Ovary (tissue), 3 donors: Measurements from ENCODE around the gene ARGLU1.

Experiments
- EP300 ChIP-seq: sonication (generic); formaldehyde crosslinking; IDR thresholded peaks from one replicate; pipeline ENCODE4 v1.6.1; 2017; ENCODE audit warnings: antibody characterized with exemption
- TF ChIP-seq, protein P1 (sequence below), 3 donors: fragments of 450-650 bp in 2 of 3; fragments of 200-600 bp in 1 of 3; IDR thresholded peaks; one replicate each; pipeline versions ENCODE4 v1.5.1 to v1.8.0; 2016 to 2022; ENCODE audit warnings: antibody characterized with exemption in 3 of 3, mild to moderate bottlenecking in 1 of 3
- donor health status: DM: no; HTN: no; CAD: no.

DNA sequence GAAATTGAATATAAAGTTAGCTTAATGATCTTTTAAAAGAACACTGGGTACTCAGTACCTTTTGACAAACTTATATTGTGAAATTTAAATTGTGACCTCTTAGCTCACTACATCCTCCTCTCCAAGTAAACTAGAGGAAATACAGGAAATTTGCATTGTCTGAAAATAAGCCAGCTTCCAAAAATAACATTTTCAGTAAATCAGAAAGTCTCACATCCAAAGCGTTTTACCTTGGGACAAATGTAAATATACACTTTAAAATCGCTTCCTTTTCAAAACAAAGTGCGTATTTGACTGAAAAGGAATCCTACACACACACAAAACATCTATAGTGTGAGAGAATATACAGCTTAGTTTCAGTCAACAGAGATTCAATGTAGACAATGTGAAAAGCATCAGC, 30.4 kb downstream of the ARGLU1 start:
- no peak for TF ChIP-seq EP300
- TF ChIP-seq, protein P1, sequence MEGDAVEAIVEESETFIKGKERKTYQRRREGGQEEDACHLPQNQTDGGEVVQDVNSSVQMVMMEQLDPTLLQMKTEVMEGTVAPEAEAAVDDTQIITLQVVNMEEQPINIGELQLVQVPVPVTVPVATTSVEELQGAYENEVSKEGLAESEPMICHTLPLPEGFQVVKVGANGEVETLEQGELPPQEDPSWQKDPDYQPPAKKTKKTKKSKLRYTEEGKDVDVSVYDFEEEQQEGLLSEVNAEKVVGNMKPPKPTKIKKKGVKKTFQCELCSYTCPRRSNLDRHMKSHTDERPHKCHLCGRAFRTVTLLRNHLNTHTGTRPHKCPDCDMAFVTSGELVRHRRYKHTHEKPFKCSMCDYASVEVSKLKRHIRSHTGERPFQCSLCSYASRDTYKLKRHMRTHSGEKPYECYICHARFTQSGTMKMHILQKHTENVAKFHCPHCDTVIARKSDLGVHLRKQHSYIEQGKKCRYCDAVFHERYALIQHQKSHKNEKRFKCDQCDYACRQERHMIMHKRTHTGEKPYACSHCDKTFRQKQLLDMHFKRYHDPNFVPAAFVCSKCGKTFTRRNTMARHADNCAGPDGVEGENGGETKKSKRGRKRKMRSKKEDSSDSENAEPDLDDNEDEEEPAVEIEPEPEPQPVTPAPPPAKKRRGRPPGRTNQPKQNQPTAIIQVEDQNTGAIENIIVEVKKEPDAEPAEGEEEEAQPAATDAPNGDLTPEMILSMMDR (IDR thresholded peaks at IDR 0.05): no peak
